Stimulated activated CD8-positive, alpha-beta memory T cell treated with anti-CD3 and anti-CD28 coated beads, Interleukin-15, amount 100 ng/mL, for 24 hours (primary cell): ENCODE data around the gene LRCOL1.

Source experiments
- DNase-seq: peaks from one replicate; pipeline ENCODE4 v3.0.0-alpha.2; 2020; ENCODE audit warnings: low read depth

LRCOL1 gene

DNA sequence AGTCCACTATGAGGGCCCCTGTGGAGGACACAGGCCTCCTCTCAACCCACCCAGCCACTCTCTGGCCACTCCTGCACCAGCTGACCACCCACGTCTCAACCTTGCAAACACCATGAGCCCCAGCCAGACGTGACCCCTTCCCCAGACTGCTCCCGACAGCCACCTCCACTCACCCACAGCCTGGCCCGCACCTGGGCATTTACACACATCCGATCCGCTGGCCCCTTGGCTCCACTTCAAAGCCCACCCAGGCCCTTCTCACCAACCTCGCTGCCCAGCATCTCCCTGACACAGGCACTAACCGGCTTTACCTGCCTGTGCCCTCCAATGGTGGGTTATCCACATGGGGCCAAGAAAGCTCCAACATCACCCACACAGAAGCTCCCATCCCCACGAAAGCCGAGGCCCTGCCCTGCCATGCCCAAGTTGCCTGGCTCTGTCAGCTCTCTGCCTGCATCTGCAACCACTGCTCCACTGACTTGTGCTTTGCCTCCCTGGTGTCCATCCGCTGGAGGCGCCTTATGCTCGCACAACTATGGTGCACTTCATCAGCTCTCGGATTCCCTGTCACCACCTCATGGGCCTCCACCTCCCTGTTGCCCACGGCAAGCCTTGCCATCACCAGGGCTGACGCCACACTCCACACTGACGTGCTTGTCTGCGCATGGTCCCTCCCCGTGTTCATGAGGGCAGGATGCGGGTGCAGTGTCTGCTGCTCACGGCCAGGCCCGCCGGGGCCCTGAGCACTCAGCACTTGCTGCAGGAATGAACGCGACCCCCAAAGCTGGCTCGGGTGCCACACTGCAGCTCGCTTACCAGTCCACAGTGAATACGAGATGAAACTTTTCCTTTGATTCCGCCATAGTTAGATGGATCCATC, 24.9 kb upstream of the LRCOL1 start:
- no peak for DNase-seq

DNA sequence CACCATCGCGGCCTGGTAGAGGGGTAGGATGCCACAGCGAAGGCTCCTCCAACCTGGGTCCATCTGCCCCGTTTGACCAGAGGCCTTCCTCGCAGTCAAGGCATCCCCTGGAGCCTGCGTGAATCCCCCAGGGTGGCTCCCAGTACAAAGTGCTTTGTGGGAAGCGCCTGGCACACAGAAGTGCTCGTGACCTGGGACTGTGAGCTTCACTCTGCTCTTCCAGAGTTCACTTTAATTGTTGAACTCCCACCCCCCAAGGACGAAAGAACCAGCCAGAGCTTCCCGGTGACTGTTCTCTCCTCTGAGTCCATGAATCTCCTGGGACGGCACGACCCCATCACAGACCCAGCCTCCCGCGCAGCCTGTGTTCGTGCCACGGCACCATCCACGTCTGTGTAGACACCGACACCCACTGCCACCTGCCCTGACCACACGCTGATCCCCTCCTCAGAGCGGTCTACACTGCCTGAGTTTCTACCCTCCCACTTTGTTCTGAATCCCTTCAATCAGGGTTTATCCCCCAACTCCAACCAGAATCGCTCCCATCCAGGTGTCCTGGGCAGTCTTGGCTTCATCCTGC, 24.1 kb upstream of the LRCOL1 start:
- no peak for DNase-seq

DNA sequence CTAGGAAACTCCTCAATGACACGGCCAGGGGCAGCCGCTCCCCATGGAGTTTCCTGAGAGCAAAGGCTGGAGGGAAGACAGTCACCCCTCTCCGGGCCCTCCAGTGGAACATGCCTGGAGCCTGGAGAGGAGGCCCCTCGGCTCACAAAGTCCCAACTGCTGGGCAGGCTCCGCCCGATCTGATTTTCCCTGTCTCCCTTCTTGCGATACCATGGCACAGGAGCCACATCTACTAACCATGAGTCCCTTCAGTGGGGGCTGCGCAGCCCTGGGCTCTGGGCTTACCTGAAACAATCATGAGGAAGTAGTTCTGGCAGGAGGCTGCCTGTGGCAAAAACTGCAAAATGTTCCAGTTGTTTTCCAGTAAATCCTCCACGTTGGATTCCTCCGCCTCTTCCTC, 23.5 kb upstream of the LRCOL1 start:
- DNase-seq, result no peak

DNA sequence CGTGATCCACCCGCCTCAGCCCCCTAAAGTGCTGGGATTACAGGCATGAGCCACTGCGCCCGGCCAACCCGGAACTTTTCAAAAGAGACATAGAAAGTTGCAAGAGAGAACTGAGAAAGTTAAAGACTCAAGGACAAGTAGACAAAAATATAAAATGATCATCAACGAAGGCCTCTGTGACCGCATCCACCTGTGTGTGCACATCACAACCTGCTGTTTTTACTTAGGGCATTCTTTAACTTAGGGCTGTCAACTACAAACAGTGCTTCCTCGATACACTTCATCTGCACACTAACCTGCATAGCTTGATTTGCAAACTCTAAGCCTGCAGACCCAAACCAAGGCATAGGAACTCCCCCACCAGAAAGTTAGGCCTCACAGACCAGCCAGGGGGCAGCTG, 23.0 kb upstream of the LRCOL1 start:
- no peak for DNase-seq

DNA sequence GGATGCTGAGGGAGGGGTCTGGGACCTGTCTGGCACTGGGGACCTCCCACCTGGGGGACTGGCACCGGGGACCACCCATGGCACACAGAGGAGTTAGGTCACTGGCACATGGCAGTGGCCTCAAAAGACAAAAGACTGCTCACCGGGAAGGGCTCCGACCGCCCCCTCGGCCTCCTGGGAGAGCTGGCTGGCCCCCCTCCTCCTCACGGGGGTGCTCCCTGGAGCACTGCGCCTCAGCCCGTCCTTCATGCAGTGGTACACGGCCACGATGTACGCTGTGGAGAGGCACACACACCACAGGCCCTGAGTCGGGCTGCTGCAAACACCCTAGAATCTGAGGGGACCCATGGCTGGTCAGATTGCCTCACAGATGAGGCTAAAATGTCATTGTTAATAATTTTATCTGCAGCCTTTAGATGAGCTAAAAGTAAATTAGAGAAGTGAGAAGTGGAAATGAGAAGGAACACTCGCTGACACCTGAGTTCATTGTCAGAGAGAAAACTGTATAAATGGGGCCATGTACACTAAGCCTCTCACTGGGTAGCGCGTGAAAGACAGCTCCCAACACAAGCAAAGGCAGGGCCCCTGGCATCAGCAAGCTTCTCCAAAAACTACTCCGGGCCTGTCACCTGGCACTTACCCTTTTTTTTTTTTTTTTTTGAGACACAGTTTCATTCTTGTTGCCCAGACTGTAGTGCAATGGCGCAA, 22.3 kb upstream of the LRCOL1 start:
- DNase-seq, result no peak

DNA sequence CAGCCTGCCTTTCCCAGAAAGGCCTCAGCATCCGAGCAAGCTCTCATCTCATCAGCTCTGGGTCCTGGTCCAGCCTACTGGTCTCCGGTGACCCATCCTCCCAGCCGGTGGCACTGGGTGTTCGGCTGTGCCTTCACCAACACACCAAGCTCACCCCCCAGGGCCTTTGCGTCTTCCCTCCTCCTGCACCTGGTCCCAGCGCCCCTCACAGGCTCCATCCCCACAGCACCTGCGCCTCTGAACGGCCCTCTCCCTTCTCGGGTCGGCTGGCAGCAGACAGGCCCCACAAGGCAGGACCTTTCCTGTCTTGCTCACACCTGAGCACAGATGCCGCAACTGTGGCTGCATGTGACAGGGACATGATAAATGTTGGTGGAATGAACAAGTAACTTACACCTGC, 21.3 kb upstream of the LRCOL1 start:
- DNase-seq, result no peak

DNA sequence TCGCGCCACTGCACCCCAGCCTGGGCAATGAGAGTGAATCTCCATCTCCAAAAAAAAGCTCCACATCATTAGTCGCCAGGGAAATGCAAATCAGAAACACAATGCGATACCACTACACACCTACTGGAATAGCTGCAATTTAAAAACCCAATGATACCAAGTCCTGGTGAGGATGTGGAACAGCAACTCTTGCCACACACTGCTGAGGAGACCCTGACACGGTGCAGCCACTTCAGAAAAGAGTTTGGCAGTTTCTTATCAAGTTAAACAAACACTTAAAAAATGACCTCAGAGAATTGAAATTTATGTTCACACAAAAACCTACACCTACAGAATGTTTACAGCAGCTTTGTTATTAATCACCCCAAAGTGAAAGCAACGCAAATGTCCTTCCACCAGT, 20.3 kb upstream of the LRCOL1 start:
- DNase-seq, result no peak

DNA sequence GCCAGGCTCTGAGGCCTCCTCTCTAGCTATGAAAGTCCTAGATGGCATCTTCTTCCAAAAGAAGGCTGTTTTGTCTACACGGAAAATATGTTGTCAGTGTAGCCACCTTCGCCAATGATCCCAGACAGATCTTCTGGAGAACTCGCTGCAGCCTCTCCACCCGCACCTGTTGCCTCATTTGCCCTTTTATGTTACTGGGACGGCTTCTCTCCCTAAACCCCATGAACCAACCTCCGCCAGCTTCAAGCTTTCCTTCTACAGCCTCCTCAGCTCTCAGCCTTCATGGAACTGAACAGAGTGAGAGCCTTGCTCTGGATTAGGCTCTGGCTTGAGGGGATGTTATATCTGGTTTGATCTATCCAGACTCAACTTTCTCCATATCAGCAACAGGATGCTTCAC, 18.9 kb upstream of the LRCOL1 start:
- no peak for DNase-seq

DNA sequence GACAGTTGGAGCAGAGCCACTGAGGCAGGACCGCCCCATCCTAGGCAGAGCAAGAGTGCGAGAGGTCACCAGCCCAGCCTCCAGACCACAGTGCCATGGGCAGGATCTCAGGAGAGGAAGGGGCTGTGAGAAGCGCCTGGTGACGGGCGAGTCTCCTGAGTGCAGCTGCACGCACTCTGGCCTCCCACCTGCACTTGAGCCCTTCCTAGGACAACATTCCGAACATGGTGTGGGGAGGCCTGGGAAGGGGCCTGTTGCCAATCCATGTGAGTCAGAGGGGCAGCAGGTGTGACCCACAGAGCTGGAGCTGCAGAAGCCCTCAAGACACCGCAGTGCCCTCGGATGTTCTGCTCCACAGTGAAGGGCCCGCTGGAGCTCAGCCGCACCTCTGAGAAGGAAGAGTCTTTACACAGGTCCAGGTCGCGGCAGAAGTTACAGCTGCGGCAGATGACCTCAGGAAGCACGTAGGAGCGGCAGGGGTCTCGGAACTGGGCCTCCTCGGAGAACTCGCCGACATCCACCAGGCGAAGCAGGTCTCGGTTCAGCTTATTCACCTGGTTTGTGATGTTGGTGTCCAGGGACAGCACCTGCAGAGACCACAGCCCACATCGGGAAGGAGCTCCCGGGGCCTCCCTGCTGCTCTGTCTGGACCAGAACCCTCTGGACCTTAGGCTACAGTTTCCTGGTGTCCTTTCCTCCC, 15.5 kb upstream of the LRCOL1 start:
- no peak for DNase-seq

DNA sequence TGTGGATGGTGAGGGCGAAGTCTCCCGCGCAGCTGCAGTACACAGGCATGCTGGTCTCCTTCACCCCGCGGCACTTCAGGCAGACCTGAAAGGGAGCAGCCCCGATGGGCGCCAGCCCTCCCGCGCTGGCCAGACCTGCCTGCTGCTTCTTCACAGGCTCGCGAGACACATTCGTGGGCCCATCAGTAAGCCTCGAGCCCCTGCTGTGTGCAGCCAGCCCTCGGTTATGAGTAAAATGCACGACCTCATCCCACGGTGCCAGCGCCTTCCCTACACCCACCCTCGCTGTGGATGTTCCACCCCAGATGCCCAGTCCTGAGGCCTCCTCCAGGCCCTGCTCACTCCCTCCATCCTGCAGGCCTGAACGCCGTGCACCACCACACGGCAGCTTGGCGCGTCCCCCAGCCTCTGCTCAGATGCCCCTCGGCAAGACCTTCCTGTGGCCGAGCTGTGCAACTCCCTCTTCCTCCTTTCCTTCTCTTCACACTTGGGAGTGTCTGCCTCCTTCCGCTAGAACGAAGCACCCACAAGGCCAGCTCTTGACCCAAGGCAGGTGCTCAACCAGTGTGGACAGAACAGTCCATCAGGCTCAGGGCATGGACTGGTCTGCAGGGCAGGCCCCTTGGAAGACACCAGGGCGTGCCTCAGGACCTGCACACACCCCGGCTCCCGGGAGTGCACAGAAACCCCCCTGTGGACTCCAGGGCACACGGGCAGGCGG, 14.7 kb upstream of the LRCOL1 start:
- DNase-seq, result no peak

DNA sequence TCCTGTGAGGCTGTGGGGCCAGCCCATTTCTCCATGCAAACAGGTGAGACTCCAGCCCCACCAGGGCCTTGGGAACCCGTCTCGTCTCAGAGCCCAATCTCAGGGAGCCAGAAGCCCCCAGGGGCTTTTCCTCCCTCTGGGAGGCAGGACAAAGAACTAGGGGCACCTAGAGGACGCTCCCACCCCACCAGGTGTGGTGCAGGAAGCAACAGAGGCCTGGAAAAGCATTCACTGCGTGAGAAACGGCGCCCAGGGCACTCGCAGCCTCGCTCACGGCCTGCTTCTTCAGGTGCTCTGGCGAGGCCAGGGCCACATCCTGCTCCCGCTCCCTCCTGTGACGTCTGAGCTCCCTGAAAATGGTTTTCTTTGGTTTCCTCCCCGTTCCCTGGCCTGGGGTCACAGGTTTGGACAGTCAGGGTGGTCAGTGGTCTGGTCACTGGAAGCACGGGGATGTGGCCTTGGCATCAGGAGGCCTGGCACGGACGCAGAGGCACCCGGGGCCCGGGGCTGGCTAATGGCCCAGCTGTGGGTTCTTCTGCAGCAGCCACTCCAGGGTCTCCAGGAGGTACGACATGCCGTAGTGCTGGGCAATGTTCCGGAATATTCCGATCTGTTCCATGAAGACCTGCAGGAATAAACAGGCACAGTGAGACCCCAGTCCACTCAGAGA, 13.9 kb upstream of the LRCOL1 start:
- no peak for DNase-seq

DNA sequence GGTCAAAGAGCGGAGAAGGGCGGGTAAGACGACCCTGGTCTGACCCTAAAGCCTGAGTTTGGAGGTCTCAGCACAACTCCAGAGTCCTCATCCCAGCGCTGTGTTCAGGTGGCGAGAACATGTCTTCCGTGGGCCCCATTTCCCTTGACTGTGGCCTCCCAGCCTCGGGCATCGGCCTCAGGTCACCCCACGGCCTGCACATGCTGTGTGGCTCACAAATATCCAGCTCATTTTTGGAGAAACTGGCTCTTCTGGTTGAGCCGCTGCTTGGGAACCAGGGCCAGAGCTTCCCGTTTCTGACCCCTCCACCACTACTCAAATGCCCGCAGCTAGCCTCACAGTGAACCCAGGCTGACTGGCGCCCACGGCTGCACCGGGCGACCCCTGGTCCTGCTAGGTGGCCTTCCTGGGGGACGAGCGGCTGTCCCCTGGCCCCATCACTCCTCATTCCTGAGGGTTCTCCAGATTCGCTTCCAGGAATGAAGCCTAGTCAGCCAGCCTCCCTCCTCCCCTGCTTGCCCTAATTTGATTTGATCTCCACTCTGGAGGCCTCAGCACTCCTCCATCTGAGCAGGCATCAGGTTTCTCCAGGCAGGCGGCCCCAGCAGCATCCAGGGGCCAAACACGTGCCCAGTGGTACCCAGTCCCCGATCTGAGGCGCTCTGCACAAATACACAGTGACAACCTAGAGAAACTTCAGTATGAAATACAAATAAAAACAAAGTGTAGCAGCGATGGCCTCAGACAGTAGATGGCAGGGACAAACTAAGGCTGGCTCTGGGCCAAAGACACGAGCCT, 12.9 kb upstream of the LRCOL1 start:
- no peak for DNase-seq

DNA sequence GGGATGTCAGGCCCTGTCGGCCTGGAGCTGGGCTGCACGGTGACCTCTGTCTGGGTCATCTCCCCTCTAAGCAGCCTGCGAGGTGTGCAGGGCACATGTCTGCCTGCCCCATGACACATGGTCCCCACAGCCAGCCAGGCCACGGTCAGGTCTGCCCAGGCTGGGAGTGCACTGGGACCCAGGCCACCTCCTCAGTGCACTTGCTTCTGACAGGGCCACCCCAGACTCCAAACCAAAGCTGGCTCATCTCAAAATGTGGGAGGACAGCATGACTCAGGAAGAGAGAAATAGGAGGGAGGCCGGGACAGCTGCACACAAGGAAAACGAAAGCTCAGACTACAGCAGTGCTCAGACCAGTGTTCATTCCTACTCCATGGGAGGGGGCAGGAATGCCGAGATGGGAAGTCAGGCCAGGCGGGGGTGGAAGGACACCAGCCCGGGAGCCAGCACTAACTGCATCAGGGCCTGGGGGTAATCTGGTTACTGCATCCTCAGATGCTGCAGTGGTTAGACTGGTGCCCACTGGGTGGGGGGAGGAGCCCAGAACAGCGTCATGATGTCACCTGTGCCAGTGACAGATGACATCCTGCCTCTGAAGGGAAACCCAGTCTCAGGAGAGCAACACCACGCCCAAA, 12.2 kb upstream of the LRCOL1 start:
- no peak for DNase-seq

DNA sequence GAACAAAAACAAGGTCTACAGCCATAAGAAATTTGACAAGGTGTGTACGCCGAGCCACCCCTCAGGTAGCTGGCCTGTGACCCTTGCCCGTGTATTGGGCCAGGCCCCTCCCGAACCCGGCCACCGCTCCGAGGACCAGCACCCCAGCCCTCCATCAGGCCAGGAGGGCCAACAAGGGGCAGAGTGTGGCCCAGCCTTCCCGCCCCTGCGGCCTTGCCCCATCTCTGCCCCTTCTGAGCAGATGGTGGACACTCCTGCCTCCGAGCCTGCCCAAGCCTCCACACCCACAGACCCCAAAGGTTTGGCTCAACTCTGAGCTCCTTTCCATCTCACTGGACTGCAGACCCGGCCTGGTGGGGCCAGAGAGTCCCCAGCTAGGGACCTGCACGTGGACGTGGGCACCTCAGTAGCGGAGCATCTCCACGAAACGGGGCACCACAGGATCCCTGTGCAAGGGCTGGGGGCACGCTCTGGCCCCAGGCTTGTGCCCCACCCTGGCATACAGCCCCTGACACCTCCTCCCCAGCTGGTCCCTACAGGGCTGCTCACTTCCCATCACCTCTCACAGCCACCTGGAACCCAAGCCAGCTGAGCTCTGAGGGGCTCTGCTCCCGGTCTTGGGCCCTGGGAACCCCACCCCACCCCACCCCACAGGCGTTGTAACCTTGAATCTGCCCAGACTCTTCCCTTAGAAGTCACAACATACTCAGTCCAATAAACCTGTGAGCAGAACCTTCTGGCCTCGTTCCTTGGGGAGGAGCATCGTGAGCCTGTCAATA, 11.5 kb upstream of the LRCOL1 start:
- DNase-seq, result no peak

DNA sequence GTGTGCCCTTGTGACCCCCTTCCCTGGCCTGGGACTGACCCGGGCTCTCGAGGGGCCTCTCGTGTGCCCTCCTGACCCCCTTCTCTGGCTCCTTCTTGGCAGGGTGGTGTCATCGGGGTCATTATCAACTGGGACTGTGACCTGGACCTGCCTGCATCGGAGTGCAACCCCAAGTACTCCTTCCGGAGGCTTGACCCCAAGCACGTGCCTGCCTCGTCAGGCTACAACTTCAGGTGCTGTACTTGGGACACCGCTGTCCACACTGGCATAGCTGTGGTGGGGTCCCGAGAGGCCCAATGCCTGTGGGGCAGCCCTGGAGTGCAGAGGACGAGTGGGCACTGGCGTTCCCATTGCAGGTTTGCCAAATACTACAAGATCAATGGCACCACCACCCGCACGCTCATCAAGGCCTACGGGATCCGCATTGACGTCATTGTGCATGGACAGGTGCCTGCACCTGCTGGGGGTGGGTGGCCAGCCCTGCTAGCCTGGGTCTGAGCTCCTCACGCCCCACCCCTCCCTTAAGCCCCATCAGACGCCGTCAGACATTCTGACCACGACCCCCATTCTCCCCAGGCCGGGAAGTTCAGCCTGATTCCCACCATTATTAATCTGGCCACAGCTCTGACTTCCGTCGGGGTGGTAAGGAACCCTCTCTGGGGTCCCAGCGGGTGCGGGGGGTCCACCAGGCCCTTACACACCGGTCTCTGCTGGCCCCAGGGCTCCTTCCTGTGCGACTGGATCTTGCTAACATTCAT, 10.7 kb upstream of the LRCOL1 start:
- no peak for DNase-seq

DNA sequence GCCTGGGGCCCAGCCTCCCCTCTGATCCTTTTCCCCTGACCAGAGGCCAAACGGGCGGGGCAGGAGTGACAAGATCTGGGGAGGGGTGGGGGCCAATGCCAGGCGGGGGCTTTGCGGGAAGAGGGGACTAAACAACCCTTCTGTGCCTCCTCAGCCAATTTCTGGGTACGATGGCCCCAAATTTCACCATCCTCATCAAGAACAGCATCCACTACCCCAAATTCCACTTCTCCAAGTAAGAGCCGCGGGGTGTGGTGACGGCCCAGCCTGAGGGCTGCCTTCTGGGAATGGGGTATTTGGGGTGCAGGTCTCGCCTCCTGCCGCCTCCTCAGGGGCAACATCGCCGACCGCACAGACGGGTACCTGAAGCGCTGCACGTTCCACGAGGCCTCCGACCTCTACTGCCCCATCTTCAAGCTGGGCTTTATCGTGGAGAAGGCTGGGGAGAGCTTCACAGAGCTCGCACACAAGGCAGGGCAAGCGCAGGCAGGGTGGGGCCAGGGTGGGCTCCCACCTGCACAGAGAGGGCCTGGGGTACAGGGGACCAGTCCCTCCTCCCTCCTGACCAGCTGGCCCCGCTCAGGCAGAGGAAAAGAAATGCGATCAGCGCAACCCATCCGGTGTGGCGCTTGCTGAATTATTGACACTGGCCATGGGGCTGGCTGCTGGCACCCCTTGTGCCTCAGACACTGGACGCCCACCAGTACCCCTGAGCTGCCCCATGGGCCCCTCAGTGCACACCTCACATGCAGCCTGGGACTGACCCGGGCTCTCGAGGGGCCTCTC, 9.9 kb upstream of the LRCOL1 start:
- DNase-seq, result no peak

DNA sequence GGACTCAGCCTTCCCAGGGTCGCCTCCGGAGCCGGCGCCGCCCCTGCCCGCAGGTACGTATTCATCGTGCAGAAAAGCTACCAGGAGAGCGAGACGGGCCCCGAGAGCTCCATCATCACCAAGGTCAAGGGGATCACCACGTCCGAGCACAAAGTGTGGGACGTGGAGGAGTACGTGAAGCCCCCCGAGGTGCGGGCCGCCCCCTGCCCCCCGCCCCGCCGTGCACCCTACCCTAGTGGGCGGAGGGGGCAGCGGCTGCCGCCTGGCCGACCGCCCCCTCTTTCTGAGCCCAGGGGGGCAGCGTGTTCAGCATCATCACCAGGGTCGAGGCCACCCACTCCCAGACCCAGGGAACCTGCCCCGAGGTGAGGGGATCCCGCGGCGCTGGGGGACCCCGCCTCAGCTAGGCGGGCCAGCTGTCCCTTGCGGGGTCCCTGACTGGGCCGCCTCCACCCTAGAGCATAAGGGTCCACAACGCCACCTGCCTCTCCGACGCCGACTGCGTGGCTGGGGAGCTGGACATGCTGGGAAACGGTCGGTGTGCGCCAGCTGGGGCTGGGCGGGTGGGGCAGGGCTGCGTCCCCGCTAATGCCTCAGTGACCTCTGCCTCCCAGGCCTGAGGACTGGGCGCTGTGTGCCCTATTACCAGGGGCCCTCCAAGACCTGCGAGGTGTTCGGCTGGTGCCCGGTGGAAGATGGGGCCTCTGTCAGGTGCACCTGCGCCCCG, 9.2 kb upstream of the LRCOL1 start:
- DNase-seq, result no peak
